Transverse colon (tissue), 4 donors: ENCODE results near the gene GPI. TPM values are rescaled to one million over a fixed set of nuclear protein-coding genes. Genes with fewer than 3 reads are reported as not detected.

Experiments used
- DNase-seq: peaks from one replicate; pipeline ENCODE4 v3.0.0-alpha.2; 2019
- H3K27ac ChIP-seq, 4 donors: fragments of 200-600 bp; sonication (generic); 2 replicates each; pipeline ENCODE4 v1.5.1; 2016 to 2018; ENCODE audit warnings: inconsistent platforms in 4 of 4
- H3K27me3 ChIP-seq: fragments of 200-600 bp; sonication (generic); 2 replicates; pipeline ENCODE4 v1.5.1; 2017; ENCODE audit warnings: inconsistent platforms
- H3K36me3 ChIP-seq, 4 donors: fragments of 200-600 bp; sonication (generic); 2 replicates each; pipeline ENCODE4 v1.5.1; 2017 to 2019; ENCODE audit warnings: inconsistent platforms in 4 of 4
- H3K4me1 ChIP-seq, 4 donors: fragments of 200-600 bp; sonication (generic); 2 replicates each; pipeline ENCODE4 v1.5.1; 2017 to 2020; ENCODE audit warnings: inconsistent platforms in 4 of 4
- H3K4me3 ChIP-seq, 4 donors: fragments of 200-600 bp; sonication (generic); 1 replicate in 1 of 4; 2 replicates in 3 of 4; pipeline versions ENCODE4 v1.5.1 to v1.6.1; 2017 to 2019; ENCODE audit warnings: inconsistent platforms in 4 of 4
- H3K9me3 ChIP-seq, 2 donors: fragments of 200-600 bp; sonication (generic); 2 replicates each; pipeline ENCODE4 v1.5.1; 2017 to 2019; ENCODE audit warnings: inconsistent platforms in 2 of 2
- CTCF ChIP-seq, 5 experiments: fragments of 200-600 bp in 3 of 5; fragments of 450-650 bp in 2 of 5; sonication (generic) in 3 of 5; IDR thresholded peaks; 1 replicate in 2 of 5; 2 replicates in 3 of 5; pipeline ENCODE4 v1.5.1; 2016 to 2017; ENCODE audit warnings: antibody characterized with exemption in 5 of 5, inconsistent platforms in 3 of 5, mild to moderate bottlenecking in 2 of 5, moderate library complexity in 1 of 5
- EP300 ChIP-seq: sonication (generic); formaldehyde crosslinking; IDR thresholded peaks from one replicate; pipeline ENCODE4 v1.6.1; 2017; ENCODE audit warnings: antibody characterized with exemption, low read depth
- POLR2A ChIP-seq: fragments of 450-650 bp; IDR thresholded peaks from one replicate; pipeline ENCODE4 v1.6.1; 2016; ENCODE audit warnings: antibody characterized with exemption, mild to moderate bottlenecking, moderate library complexity
- POLR2AphosphoS5 ChIP-seq, 3 donors: sonication (generic); formaldehyde crosslinking; IDR thresholded peaks; one replicate each; pipeline ENCODE4 v1.6.1; 2016; ENCODE audit warnings: antibody characterized with exemption in 3 of 3
- WGBS, 2 donors: methylation state at CpG; one replicate each; pipeline ENCODE4 v1.1.5; 2018; ENCODE audit warnings: low coverage in 1 of 2; 5-methylcytosine and 5-hydroxymethylcytosine counted together
- in situ Hi-C, 4 donors: fragments of 200-750 bp; cut with MboI; loops; one replicate each; pipeline versions ENCODE4 v1.15.0 to v1.15.1; 2017; ENCODE audit warnings: low sequenced_read_pairs in 3 of 4, low pct_ligation_motif_present in 1 of 4, low pct_unique_long_range_greater_than_20kb in 1 of 4
- intact Hi-C: fragments of 100-400 bp; cut with DNase I; formaldehyde crosslinking; loops from one replicate; pipeline ENCODE4 v1.15.1; 2023; ENCODE audit warnings: low total_unique reads
- total RNA-seq, 4 donors: library from RNA; depleted of rRNA; stranded (reverse); fragments of >200 nt; gene quantifications; one replicate each; pipeline ENCODE4 v1.1.0, GENCODE V29; 2016

The GPI gene
- total RNA-seq, 4 donors from 2014 or later, result 112 to 531 (median 220) TPM

DNA sequence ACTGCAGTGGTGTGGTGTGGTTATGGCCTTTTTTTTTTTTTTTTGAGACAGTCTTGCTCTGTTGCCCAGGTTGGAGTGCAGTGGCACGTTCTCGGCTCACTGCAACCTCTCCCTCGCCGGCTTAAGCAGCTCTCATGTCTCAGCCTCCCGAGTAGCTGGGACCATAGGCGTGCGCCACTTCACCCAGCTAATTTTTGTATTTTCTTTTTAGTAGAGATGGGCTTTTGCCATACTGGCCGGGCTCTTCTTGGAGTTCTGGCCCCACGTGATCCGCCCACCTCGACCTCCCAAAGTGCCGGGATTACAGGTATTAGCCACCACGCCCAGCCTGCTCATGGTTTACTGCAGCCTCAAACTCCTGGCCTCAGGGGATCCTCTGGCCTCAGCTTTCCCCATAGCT is 46.2 kb downstream of the GPI start:
- no peaks in the 10 kb centered on the region for H3K4me1 ChIP-seq
- no peaks in the 10 kb centered on the region for H3K27me3 ChIP-seq
- no peak overlapping the region for H3K27ac ChIP-seq
- H3K9me3 ChIP-seq, result no peaks in the 10 kb centered on the region
- H3K36me3 ChIP-seq, result peaks cover 0 to 15% (median 0%) of the 10 kb centered on the region in 4 donors
- in situ Hi-C loops (no loop called here), intact Hi-C loops (no loop called here)
- DNase-seq, result no peak
- H3K4me3 ChIP-seq, result no peak overlapping the region
- 94 to 96% methylated on average over 9 to 13 of the region's 13 CpGs for WGBS, 2 donors
- TF ChIP-seq EP300 (no peak), CTCF (IDR thresholded peaks at IDR 0.05) (no peak), POLR2AphosphoS5 (IDR thresholded peaks at IDR 0.05) (no peak), POLR2A (no peak)

DNA sequence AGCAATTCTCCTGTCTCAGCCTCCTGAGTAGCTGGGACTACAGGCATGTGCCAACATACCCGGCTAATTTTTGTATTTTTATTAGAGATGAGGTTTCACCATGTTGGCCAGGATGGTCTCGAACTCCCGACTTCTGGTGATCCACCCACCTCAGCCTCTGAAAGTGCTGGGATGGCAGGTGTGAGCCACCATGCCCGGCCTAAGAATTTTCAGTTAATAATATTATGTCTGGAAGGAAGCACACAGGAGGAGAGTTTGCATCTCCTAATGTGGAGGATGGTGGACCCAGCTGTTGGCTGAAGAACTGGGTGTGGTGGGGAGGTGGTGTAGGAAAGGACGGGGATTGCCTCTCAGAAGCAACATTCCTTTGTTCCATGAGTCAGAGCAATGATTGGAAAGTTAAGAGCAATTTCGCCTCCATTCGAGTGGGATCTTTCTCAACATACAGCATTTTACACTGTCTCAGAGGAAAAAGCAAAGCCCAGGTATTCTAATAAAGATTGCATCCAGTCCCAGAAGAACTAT is 51.1 kb downstream of the GPI start:
- in situ Hi-C loops, result no loop called here
- H3K4me3 ChIP-seq, result no peak overlapping the region
- no peaks in the 10 kb centered on the region for H3K9me3 ChIP-seq
- H3K4me1 ChIP-seq, result no peaks in the 10 kb centered on the region
- intact Hi-C loops, result no loop called here
- DNase-seq, result no peak
- no peak overlapping the region for H3K27ac ChIP-seq
- TF ChIP-seq POLR2A (no peak), CTCF (IDR thresholded peaks at IDR 0.05) (no peak), POLR2AphosphoS5 (IDR thresholded peaks at IDR 0.05) (no peak), EP300 (no peak)
- 68 to 93% methylated on average over 3 to 7 of the region's 7 CpGs for WGBS, 2 donors
- H3K27me3 ChIP-seq, result no peaks in the 10 kb centered on the region
- H3K36me3 ChIP-seq, result peaks cover 0 to 15% (median 0%) of the 10 kb centered on the region in 4 donors

- 97% methylated on average over 3 to 4 of the region's 4 CpGs for WGBS, 2 donors
- TF ChIP-seq POLR2AphosphoS5 (IDR thresholded peaks at IDR 0.05) (no peak), EP300 (no peak), POLR2A (no peak), CTCF (IDR thresholded peaks at IDR 0.05) (no peak)
Measured at GRCh38 chr19:34418300-34418699, 53.3 kb downstream of the GPI start.

DNA sequence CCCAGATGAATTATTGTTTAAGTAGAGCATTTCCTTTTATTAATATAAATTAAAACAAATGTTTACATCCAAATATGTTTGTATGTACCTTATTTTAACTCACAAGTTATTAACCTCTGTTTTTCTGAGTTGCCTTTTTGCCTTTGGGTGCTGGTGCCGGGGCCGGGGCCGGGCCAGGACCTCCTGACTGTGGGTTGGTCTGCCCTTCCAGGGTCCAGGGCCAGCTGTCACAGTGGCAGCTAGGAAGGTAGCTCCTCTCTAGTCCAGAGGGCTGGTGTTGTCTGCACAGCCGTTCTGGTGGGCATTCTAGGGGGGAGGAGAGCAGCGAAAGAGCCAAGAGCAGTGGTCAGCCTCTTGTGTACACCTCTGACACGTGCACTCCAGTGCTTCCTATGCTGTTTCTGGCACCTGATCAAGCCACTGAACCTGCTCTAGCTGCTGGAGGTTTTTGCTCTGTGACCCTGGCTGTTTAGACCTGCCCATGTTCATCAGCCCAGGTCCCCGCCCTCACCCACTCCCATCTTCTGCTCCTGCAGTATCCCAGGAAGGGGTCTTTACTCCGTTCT is 61.2 kb downstream of the GPI start:
- Histone ChIP-seq H3K27me3 (no peaks in the 10 kb centered on the region), H3K9me3 (no peaks in the 10 kb centered on the region), H3K36me3 (no peaks in the 10 kb centered on the region), H3K4me3 (no peak overlapping the region), H3K4me1 (peaks cover 10 to 27% (median 23%) of the 10 kb centered on the region in 4 donors), H3K27ac (no peak overlapping the region)
- 97% methylated on average over 8 of the region's 8 CpGs; no CpG with 5 or more reads in 1 of the 2 donors for WGBS, 2 donors
- intact Hi-C loops, result no loop called here
- DNase-seq, result no peak
- TF ChIP-seq POLR2A, result no peak
- TF ChIP-seq POLR2AphosphoS5 (IDR thresholded peaks at IDR 0.05), result no peak
- TF ChIP-seq EP300, result no peak
- no peak for TF ChIP-seq CTCF (IDR thresholded peaks at IDR 0.05)
- in situ Hi-C loops, result no loop called here

More at GRCh38 chr19:34418300-34418699, 53.3 kb downstream of the GPI start:
- Histone ChIP-seq H3K27me3 (no peaks in the 10 kb centered on the region), H3K9me3 (no peaks in the 10 kb centered on the region), H3K27ac (no peak overlapping the region), H3K4me3 (no peak overlapping the region), H3K36me3 (peaks cover 0 to 15% (median 0%) of the 10 kb centered on the region in 4 donors), H3K4me1 (no peaks in the 10 kb centered on the region)
- intact Hi-C loops, result no loop called here
- in situ Hi-C loops, result no loop called here
- DNase-seq, result no peak
